SK-N-SH treated with all-trans-retinoic acid at 6 μM for 48 hours (cell line): ENCODE measurements around the gene ZBTB16.

Experiments
- ARNTL ChIP-seq: fragments of 450-650 bp; formaldehyde crosslinking; IDR thresholded peaks from 2 replicates; pipeline ENCODE4 v1.5.0; 2020; ENCODE audit warnings: low read depth, mild to moderate bottlenecking, moderate library complexity, borderline replicate concordance
- TOX ChIP-seq: fragments of 250-450 bp; sonication (Bioruptor Pico); IDR thresholded peaks from 2 replicates; pipeline ENCODE4 v1.8.0; 2021; ENCODE audit warnings: mild to moderate bottlenecking, moderate library complexity, borderline replicate concordance
- TF ChIP-seq, protein P1 (sequence below): fragments of 250-450 bp; sonication (Bioruptor Pico); IDR thresholded peaks from 2 replicates; pipeline ENCODE4 v1.8.0; 2020; ENCODE audit warnings: mild to moderate bottlenecking, moderate library complexity, borderline replicate concordance
- TF ChIP-seq, protein P2 (sequence below): fragments of 250-450 bp; sonication (Bioruptor Pico); IDR thresholded peaks from 2 replicates; pipeline ENCODE4 v1.5.1; 2020; ENCODE audit warnings: low read depth, mild to moderate bottlenecking, moderate library complexity

DNA sequence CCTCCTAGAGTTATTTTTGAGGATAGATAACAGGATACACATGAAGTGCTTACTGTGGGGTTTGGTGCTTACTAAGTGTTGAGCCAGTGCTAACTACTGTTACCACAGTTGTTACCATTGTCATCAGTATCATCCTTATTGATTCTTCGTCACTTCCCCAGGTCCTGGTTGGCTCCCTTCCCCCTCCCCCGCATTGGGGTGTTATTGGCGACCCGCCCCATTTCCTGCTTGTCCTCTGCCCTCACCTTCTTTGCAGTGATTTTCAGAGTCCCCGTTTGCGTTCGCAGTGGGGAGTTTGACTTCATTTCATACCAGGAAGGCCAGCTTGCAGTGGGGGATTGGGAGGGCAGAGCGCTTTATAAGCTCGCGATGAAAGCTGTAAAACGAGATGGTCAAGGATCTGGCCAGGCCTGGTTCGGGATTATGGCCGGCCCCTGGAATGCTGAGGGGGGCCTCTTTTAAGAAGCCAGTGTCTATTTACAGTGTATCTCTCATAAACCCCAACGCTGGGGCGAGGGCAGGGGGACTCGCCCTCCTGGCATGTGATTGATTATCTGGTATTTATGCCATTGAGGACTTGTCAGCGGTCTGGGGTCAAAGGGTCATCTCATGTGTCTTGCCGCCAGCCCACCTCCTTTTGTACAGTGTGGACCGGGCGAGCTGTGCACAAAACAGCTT, 152.1 kb downstream of the ZBTB16 start:
- TF ChIP-seq, protein P1, sequence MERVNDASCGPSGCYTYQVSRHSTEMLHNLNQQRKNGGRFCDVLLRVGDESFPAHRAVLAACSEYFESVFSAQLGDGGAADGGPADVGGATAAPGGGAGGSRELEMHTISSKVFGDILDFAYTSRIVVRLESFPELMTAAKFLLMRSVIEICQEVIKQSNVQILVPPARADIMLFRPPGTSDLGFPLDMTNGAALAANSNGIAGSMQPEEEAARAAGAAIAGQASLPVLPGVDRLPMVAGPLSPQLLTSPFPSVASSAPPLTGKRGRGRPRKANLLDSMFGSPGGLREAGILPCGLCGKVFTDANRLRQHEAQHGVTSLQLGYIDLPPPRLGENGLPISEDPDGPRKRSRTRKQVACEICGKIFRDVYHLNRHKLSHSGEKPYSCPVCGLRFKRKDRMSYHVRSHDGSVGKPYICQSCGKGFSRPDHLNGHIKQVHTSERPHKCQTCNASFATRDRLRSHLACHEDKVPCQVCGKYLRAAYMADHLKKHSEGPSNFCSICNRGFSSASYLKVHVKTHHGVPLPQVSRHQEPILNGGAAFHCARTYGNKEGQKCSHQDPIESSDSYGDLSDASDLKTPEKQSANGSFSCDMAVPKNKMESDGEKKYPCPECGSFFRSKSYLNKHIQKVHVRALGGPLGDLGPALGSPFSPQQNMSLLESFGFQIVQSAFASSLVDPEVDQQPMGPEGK (CRISPR knock-in tag): no peak
- TF ChIP-seq TOX (CRISPR knock-in tag) (no peak), ARNTL (CRISPR knock-in tag) (no peak)
- TF ChIP-seq, protein P2, sequence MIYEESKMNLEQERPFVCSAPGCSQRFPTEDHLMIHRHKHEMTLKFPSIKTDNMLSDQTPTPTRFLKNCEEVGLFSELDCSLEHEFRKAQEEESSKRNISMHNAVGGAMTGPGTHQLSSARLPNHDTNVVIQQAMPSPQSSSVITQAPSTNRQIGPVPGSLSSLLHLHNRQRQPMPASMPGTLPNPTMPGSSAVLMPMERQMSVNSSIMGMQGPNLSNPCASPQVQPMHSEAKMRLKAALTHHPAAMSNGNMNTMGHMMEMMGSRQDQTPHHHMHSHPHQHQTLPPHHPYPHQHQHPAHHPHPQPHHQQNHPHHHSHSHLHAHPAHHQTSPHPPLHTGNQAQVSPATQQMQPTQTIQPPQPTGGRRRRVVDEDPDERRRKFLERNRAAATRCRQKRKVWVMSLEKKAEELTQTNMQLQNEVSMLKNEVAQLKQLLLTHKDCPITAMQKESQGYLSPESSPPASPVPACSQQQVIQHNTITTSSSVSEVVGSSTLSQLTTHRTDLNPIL (CRISPR knock-in tag): no peak
